ENCODE results near the gene USP17L30. TPM values are rescaled to one million over a fixed set of nuclear protein-coding genes. Genes with fewer than 3 reads are reported as not detected.
"Not testable (repeated sequence)": the region's sequence is repeated elsewhere in the genome, so short reads cannot be mapped to it uniquely, and the experiment has no call there.

Gene USP17L30, protein sequence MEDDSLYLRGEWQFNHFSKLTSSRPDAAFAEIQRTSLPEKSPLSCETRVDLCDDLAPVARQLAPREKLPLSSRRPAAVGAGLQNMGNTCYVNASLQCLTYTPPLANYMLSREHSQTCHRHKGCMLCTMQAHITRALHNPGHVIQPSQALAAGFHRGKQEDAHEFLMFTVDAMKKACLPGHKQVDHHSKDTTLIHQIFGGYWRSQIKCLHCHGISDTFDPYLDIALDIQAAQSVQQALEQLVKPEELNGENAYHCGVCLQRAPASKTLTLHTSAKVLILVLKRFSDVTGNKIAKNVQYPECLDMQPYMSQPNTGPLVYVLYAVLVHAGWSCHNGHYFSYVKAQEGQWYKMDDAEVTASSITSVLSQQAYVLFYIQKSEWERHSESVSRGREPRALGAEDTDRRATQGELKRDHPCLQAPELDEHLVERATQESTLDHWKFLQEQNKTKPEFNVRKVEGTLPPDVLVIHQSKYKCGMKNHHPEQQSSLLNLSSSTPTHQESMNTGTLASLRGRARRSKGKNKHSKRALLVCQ
- not detected in 2 replicates for total RNA-seq (ENCODE audit: low replicate concordance)
- long read RNA-seq: 0 reads

DNA sequence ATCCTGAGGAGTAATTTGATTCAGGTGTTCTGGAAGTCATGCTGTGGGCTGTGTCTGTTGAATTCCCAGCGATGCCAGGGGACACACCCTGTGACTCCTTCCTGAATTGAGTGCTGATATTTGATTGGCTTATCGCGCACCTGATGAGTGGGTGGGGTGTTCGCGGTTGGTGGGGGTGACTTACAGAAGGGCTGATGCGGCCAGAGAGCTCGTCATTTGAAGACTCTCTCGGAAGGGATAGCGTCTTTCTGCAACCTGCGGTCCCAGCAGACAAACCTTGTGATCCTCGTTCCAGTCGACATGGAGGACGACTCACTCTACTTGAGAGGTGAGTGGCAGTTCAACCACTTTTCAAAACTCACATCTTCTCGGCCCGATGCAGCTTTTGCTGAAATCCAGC lies at the start of gene USP17L30:
USP17L30 (plus strand) TSS at position 301 of the 400 bp plus-strand sequence; CDS start at position 301, 0 bp downstream.
- not testable (repeated sequence) for DNase-seq (ENCODE audit: extremely low spot score, unreplicated experiment); H3K36me3 Mint-ChIP-seq; H3K4me1 Mint-ChIP-seq (ENCODE audit: unreplicated experiment); H3K27ac Mint-ChIP-seq; H3K9me3 Mint-ChIP-seq; H3K27me3 Mint-ChIP-seq; H3K4me3 Mint-ChIP-seq

DNA sequence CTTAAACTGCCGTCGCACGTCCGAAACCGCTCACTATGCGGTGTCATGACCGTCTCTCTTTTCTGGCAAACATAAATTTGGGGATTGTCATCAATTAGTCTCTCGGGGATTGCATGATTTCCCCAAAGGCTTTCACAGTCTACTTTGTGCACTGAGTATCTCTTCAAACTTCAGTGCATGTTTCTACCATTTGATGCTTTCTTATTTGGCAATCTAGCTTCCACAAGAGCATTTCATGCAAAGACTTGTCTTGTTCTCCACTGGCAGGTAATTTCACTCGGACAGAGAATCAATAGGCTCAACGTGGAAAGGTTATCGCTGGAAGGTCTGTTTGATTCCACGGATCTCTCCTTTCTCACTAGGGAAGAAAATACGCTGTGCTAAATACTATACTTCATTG lies 38.7 kb upstream of the USP17L30 start:
- not testable (repeated sequence) for H3K4me3 Mint-ChIP-seq; H3K27ac Mint-ChIP-seq; H3K9me3 Mint-ChIP-seq; H3K4me1 Mint-ChIP-seq (ENCODE audit: unreplicated experiment); H3K36me3 Mint-ChIP-seq; DNase-seq (ENCODE audit: extremely low spot score, unreplicated experiment); H3K27me3 Mint-ChIP-seq

DNA sequence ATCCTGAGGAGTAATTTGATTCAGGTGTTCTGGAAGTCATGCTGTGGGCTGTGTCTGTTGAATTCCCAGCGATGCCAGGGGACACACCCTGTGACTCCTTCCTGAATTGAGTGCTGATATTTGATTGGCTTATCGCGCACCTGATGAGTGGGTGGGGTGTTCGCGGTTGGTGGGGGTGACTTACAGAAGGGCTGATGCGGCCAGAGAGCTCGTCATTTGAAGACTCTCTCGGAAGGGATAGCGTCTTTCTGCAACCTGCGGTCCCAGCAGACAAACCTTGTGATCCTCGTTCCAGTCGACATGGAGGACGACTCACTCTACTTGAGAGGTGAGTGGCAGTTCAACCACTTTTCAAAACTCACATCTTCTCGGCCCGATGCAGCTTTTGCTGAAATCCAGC lies 38.1 kb upstream of the USP17L30 start, which contains the start of gene USP17L24:
USP17L24 (plus strand) TSS at position 301 of the 400 bp plus-strand sequence; CDS start at position 301, 0 bp downstream.
- H3K4me3 Mint-ChIP-seq; DNase-seq (ENCODE audit: extremely low spot score, unreplicated experiment); H3K36me3 Mint-ChIP-seq; H3K9me3 Mint-ChIP-seq; H3K4me1 Mint-ChIP-seq (ENCODE audit: unreplicated experiment); H3K27ac Mint-ChIP-seq; H3K27me3 Mint-ChIP-seq: not testable (repeated sequence)

DNA sequence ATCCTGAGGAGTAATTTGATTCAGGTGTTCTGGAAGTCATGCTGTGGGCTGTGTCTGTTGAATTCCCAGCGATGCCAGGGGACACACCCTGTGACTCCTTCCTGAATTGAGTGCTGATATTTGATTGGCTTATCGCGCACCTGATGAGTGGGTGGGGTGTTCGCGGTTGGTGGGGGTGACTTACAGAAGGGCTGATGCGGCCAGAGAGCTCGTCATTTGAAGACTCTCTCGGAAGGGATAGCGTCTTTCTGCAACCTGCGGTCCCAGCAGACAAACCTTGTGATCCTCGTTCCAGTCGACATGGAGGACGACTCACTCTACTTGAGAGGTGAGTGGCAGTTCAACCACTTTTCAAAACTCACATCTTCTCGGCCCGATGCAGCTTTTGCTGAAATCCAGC lies 33.3 kb upstream of the USP17L30 start, which contains the start of gene USP17L25:
USP17L25 (plus strand) TSS at position 301 of the 400 bp plus-strand sequence; CDS start at position 301, 0 bp downstream.
- H3K9me3 Mint-ChIP-seq; DNase-seq (ENCODE audit: extremely low spot score, unreplicated experiment); H3K36me3 Mint-ChIP-seq; H3K27me3 Mint-ChIP-seq; H3K4me3 Mint-ChIP-seq; H3K4me1 Mint-ChIP-seq (ENCODE audit: unreplicated experiment); H3K27ac Mint-ChIP-seq: not testable (repeated sequence)

DNA sequence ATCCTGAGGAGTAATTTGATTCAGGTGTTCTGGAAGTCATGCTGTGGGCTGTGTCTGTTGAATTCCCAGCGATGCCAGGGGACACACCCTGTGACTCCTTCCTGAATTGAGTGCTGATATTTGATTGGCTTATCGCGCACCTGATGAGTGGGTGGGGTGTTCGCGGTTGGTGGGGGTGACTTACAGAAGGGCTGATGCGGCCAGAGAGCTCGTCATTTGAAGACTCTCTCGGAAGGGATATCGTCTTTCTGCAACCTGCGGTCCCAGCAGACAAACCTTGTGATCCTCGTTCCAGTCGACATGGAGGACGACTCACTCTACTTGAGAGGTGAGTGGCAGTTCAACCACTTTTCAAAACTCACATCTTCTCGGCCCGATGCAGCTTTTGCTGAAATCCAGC lies 28.6 kb upstream of the USP17L30 start, which contains the start of gene USP17L26:
USP17L26 (plus strand) TSS at position 301 of the 400 bp plus-strand sequence; CDS start at position 301, 0 bp downstream.
- not testable (repeated sequence) for H3K27me3 Mint-ChIP-seq; H3K4me3 Mint-ChIP-seq; H3K4me1 Mint-ChIP-seq (ENCODE audit: unreplicated experiment); H3K9me3 Mint-ChIP-seq; H3K27ac Mint-ChIP-seq; H3K36me3 Mint-ChIP-seq; DNase-seq (ENCODE audit: extremely low spot score, unreplicated experiment)

DNA sequence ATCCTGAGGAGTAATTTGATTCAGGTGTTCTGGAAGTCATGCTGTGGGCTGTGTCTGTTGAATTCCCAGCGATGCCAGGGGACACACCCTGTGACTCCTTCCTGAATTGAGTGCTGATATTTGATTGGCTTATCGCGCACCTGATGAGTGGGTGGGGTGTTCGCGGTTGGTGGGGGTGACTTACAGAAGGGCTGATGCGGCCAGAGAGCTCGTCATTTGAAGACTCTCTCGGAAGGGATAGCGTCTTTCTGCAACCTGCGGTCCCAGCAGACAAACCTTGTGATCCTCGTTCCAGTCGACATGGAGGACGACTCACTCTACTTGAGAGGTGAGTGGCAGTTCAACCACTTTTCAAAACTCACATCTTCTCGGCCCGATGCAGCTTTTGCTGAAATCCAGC lies 23.8 kb upstream of the USP17L30 start, which contains the start of gene USP17L5:
USP17L5 (plus strand) TSS at position 301 of the 400 bp plus-strand sequence; CDS start at position 301, 0 bp downstream.
- H3K27ac Mint-ChIP-seq; H3K4me3 Mint-ChIP-seq; DNase-seq (ENCODE audit: extremely low spot score, unreplicated experiment); H3K9me3 Mint-ChIP-seq; H3K36me3 Mint-ChIP-seq; H3K27me3 Mint-ChIP-seq; H3K4me1 Mint-ChIP-seq (ENCODE audit: unreplicated experiment): not testable (repeated sequence)

DNA sequence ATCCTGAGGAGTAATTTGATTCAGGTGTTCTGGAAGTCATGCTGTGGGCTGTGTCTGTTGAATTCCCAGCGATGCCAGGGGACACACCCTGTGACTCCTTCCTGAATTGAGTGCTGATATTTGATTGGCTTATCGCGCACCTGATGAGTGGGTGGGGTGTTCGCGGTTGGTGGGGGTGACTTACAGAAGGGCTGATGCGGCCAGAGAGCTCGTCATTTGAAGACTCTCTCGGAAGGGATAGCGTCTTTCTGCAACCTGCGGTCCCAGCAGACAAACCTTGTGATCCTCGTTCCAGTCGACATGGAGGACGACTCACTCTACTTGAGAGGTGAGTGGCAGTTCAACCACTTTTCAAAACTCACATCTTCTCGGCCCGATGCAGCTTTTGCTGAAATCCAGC lies 19.1 kb upstream of the USP17L30 start, which contains the start of gene USP17L27:
USP17L27 (plus strand) TSS at position 301 of the 400 bp plus-strand sequence; CDS start at position 301, 0 bp downstream.
- H3K27ac Mint-ChIP-seq; H3K27me3 Mint-ChIP-seq; H3K9me3 Mint-ChIP-seq; H3K4me3 Mint-ChIP-seq; H3K36me3 Mint-ChIP-seq; H3K4me1 Mint-ChIP-seq (ENCODE audit: unreplicated experiment); DNase-seq (ENCODE audit: extremely low spot score, unreplicated experiment): not testable (repeated sequence)

DNA sequence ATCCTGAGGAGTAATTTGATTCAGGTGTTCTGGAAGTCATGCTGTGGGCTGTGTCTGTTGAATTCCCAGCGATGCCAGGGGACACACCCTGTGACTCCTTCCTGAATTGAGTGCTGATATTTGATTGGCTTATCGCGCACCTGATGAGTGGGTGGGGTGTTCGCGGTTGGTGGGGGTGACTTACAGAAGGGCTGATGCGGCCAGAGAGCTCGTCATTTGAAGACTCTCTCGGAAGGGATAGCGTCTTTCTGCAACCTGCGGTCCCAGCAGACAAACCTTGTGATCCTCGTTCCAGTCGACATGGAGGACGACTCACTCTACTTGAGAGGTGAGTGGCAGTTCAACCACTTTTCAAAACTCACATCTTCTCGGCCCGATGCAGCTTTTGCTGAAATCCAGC lies 14.3 kb upstream of the USP17L30 start, which contains the start of gene USP17L28:
USP17L28 (plus strand) TSS at position 301 of the 400 bp plus-strand sequence; CDS start at position 301, 0 bp downstream.
- not testable (repeated sequence) for H3K36me3 Mint-ChIP-seq; H3K4me3 Mint-ChIP-seq; H3K9me3 Mint-ChIP-seq; DNase-seq (ENCODE audit: extremely low spot score, unreplicated experiment); H3K27ac Mint-ChIP-seq; H3K4me1 Mint-ChIP-seq (ENCODE audit: unreplicated experiment); H3K27me3 Mint-ChIP-seq

DNA sequence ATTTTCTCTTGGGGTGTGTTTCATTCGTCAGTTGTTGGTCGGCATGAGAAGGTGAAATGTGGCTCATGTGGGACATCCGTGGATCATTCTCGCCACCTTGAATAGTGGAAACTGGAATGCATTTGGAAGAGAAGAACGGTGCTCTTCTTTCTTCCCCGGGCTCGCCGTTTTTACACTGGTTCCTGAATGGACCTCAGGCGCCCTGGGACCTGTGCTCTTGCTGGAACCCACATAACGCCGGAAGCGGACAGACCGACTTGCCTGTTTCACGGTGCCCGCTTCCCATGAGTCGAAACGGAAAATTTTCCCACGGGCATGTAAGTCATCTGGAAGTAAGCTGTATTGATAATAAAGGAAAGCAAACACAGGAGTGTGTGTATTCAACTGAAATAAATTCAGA lies 12.1 kb upstream of the USP17L30 start:
- H3K36me3 Mint-ChIP-seq; DNase-seq (ENCODE audit: extremely low spot score, unreplicated experiment); H3K9me3 Mint-ChIP-seq; H3K4me3 Mint-ChIP-seq; H3K27ac Mint-ChIP-seq; H3K4me1 Mint-ChIP-seq (ENCODE audit: unreplicated experiment); H3K27me3 Mint-ChIP-seq: not testable (repeated sequence)

DNA sequence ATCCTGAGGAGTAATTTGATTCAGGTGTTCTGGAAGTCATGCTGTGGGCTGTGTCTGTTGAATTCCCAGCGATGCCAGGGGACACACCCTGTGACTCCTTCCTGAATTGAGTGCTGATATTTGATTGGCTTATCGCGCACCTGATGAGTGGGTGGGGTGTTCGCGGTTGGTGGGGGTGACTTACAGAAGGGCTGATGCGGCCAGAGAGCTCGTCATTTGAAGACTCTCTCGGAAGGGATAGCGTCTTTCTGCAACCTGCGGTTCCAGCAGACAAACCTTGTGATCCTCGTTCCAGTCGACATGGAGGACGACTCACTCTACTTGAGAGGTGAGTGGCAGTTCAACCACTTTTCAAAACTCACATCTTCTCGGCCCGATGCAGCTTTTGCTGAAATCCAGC lies 9.6 kb upstream of the USP17L30 start, which contains the start of gene USP17L29:
USP17L29 (plus strand) TSS at position 301 of the 400 bp plus-strand sequence; CDS start at position 301, 0 bp downstream.
- not testable (repeated sequence) for H3K36me3 Mint-ChIP-seq; H3K4me3 Mint-ChIP-seq; H3K4me1 Mint-ChIP-seq (ENCODE audit: unreplicated experiment)

DNA sequence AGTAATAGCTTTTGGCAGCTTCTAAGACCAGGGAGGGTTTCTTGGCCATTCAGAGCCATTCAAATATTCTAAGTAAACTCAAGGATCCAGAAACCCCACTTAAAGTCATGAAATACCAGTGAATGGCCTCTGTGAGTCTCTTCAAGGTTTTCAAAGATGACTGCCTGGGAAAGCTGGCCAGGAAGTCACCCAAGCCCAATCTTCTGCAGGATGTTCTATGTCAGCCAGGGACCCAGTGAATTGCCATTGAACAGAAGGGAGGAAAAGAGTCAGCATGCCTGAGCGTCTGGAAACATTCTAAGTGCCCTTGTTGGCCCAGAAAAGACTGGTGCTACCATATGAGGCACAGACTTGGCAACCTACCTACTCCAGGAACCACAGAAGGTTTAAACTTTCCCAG lies 17.0 kb downstream of the USP17L30 start:
- H3K27ac Mint-ChIP-seq: not testable (repeated sequence)

More for the DNA sequence above, 9.6 kb upstream of the USP17L30 start, which contains the start of gene USP17L29:
- not testable (repeated sequence) for H3K9me3 Mint-ChIP-seq; H3K27me3 Mint-ChIP-seq; DNase-seq (ENCODE audit: extremely low spot score, unreplicated experiment); H3K27ac Mint-ChIP-seq

More for the DNA sequence above, 17.0 kb downstream of the USP17L30 start:
- H3K9me3 Mint-ChIP-seq; H3K4me1 Mint-ChIP-seq (ENCODE audit: unreplicated experiment); H3K36me3 Mint-ChIP-seq; H3K27me3 Mint-ChIP-seq; DNase-seq (ENCODE audit: extremely low spot score, unreplicated experiment); H3K4me3 Mint-ChIP-seq: not testable (repeated sequence)

Data from type B pancreatic cell (in vitro differentiated cells).